H1 (cell line): ENCODE results near the gene GNB1L. TPM values are rescaled to one million over a fixed set of nuclear protein-coding genes. Genes with fewer than 3 reads are reported as not detected.

Experiments used
- CTCF ChIA-PET: fragments of 300-600 bp; sonication (Branson Sonifier 250); formaldehyde crosslinking; loops from one replicate; lab custom pipeline; 2021; ENCODE audit not compliant: partially characterized antibody; lab: Charles Lee
- POLR2A ChIA-PET: fragments of 300-600 bp; sonication (Branson Sonifier 250); formaldehyde crosslinking; loops from one replicate; lab custom pipeline; 2021; ENCODE audit warnings: inconsistent platforms; ENCODE audit not compliant: partially characterized antibody; lab: Charles Lee
- DNase-seq, 2 experiments: peaks; one replicate each; pipeline versions ENCODE4 v3.0.0 to v3.0.0-alpha.2; 2010 to 2022; ENCODE audit warnings: low spot score in 2 of 2, low read depth in 1 of 2, mixed read lengths in 1 of 2
- FAIRE-seq: peaks from 2 replicates; lab custom pipeline; 2011; peaks lifted over from hg19 to GRCh38; lab: Jason Lieb, UNC
- H2AFZ ChIP-seq: 2 replicates; pipeline ENCODE4 v1.8.1; 2012; ENCODE audit warnings: low read length, inconsistent platforms
- H2AK5ac ChIP-seq: 2 replicates; pipeline ENCODE4 v1.6.1; 2013; ENCODE audit warnings: low read depth, low read length
- H2BK120ac ChIP-seq: replicated peaks from 2 replicates; pipeline ENCODE3; 2013; ENCODE audit warnings: low read depth, low read length, inconsistent platforms
- H2BK12ac ChIP-seq: 2 replicates; pipeline ENCODE4 v1.6.1; 2013; ENCODE audit warnings: low read depth, low read length
- H2BK15ac ChIP-seq: 2 replicates; pipeline ENCODE4 v1.6.1; 2013; ENCODE audit warnings: low read length
- H2BK20ac ChIP-seq: 2 replicates; pipeline ENCODE4 v1.6.1; 2013; ENCODE audit warnings: low read length
- H2BK5ac ChIP-seq: 2 replicates; pipeline ENCODE4 v1.6.1; 2013; ENCODE audit warnings: low read depth, low read length
- H3K14ac ChIP-seq: 2 replicates; pipeline ENCODE4 v1.6.1; 2013; ENCODE audit warnings: inconsistent platforms; ENCODE audit not compliant: insufficient read length
- H3K18ac ChIP-seq: 2 replicates; pipeline ENCODE4 v1.6.1; 2013; ENCODE audit warnings: low read length; ENCODE audit errors: extremely low read depth
- H3K23ac ChIP-seq: 2 replicates; pipeline ENCODE4 v1.6.1; 2013; ENCODE audit warnings: inconsistent platforms; ENCODE audit not compliant: insufficient read length
- H3K23me2 ChIP-seq: 2 replicates; pipeline ENCODE4 v1.6.1; 2013; ENCODE audit warnings: low read depth, low read length
- H3K27ac ChIP-seq: 2 replicates; pipeline ENCODE4 v1.6.1; 2011; ENCODE audit warnings: low read depth, low read length, inconsistent platforms
- H3K27me3 ChIP-seq, 4 experiments: replicated peaks in 1 of 4; 1 replicate in 1 of 4; 2 replicates in 3 of 4; pipeline versions ENCODE4 v1.6.1 to v1.8.1; 2011 to 2013; ENCODE audit warnings: low read length in 3 of 4, mild to moderate bottlenecking in 3 of 4, inconsistent platforms in 2 of 4, mixed read lengths in 2 of 4, moderate library complexity in 1 of 4; ENCODE audit not compliant: control insufficient read depth in 3 of 4, insufficient read depth in 3 of 4; ENCODE audit errors: extremely low read depth in 1 of 4
- H3K36me3 ChIP-seq, 4 experiments: 2 replicates each; pipeline versions ENCODE4 v1.6.1 to v1.8.1; 2011 to 2013; ENCODE audit warnings: mild to moderate bottlenecking in 4 of 4, low read length in 3 of 4, moderate library complexity in 2 of 4, control low read depth in 1 of 4, inconsistent platforms in 1 of 4; ENCODE audit not compliant: insufficient read depth in 4 of 4, control insufficient read depth in 2 of 4
- H3K4ac ChIP-seq: replicated peaks from 2 replicates; pipeline ENCODE3; 2013; ENCODE audit warnings: low read length, low read depth, mixed read lengths, inconsistent platforms; ENCODE audit not compliant: insufficient read length
- H3K4me1 ChIP-seq, 4 experiments: replicated peaks in 1 of 4; 1 replicate in 1 of 4; 2 replicates in 3 of 4; pipeline versions ENCODE4 v1.6.1 to v1.8.1; 2011 to 2013; ENCODE audit warnings: low read length in 3 of 4, inconsistent platforms in 2 of 4, mixed read lengths in 1 of 4; ENCODE audit not compliant: insufficient read depth in 4 of 4, control insufficient read depth in 3 of 4
- H3K4me2 ChIP-seq, 2 experiments: 2 replicates each; pipeline versions ENCODE4 v1.6.1 to v1.8.1; 2011 to 2013; ENCODE audit warnings: low read depth in 2 of 2, low read length in 2 of 2, control low read depth in 1 of 2, inconsistent platforms in 1 of 2, mild to moderate bottlenecking in 1 of 2; ENCODE audit not compliant: insufficient read depth in 1 of 2
- H3K4me3 ChIP-seq, 4 experiments: fragments of 200-600, 300-600 bp in 1 of 4; sonication (generic), shearing (Covaris generic), sonication (Bioruptor Twin) in 1 of 4; 2 replicates each; pipeline versions ENCODE4 v1.5.1 to v1.8.1; 2011 to 2016; ENCODE audit warnings: low read length in 4 of 4, low read depth in 3 of 4, control low read depth in 2 of 4, inconsistent platforms in 2 of 4, mild to moderate bottlenecking in 2 of 4, mixed read lengths in 1 of 4, moderate library complexity in 1 of 4; ENCODE audit not compliant: insufficient read depth in 2 of 4; ENCODE audit errors: extremely low read depth in 1 of 4
- H3K56ac ChIP-seq: replicated peaks from 2 replicates; pipeline ENCODE3; 2013; ENCODE audit warnings: low read depth, mild to moderate bottlenecking, mixed read lengths, low read length, inconsistent platforms; ENCODE audit not compliant: insufficient read length
- H3K79me1 ChIP-seq: 2 replicates; pipeline ENCODE4 v1.6.1; 2013; ENCODE audit warnings: low read depth, low read length, control low read depth
- H3K79me2 ChIP-seq, 2 experiments: 2 replicates each; pipeline versions ENCODE4 v1.6.1 to v1.8.1; 2012 to 2013; ENCODE audit warnings: low read length in 2 of 2, mild to moderate bottlenecking in 2 of 2, inconsistent platforms in 1 of 2; ENCODE audit not compliant: insufficient read depth in 2 of 2, control insufficient read depth in 1 of 2
- H3K9ac ChIP-seq, 4 experiments: replicated peaks in 1 of 4; 1 replicate in 1 of 4; 2 replicates in 3 of 4; pipeline versions ENCODE4 v1.6.1 to v1.8.1; 2011 to 2013; ENCODE audit warnings: low read depth in 3 of 4, low read length in 3 of 4, control low read depth in 2 of 4, mild to moderate bottlenecking in 2 of 4, moderate library complexity in 2 of 4, inconsistent platforms in 1 of 4; ENCODE audit errors: extremely low read depth in 1 of 4
- H3K9me3 ChIP-seq, 2 experiments: 2 replicates each; pipeline versions ENCODE4 v1.6.1 to v1.8.1; 2012 to 2013; ENCODE audit warnings: mild to moderate bottlenecking in 2 of 2, moderate library complexity in 2 of 2, control low read depth in 1 of 2, inconsistent platforms in 1 of 2, low read depth in 1 of 2, low read length in 1 of 2, mixed read lengths in 1 of 2; ENCODE audit not compliant: insufficient read depth in 2 of 2
- H4K20me1 ChIP-seq, 2 experiments: replicated peaks in 1 of 2; 2 replicates each; pipeline versions ENCODE3 to v1.8.1; 2011 to 2013; ENCODE audit warnings: inconsistent platforms in 2 of 2, low read length in 2 of 2, mild to moderate bottlenecking in 1 of 2; ENCODE audit not compliant: insufficient read depth in 2 of 2, control insufficient read depth in 1 of 2
- H4K5ac ChIP-seq: 2 replicates; pipeline ENCODE4 v1.6.1; 2013; ENCODE audit warnings: low read length, low read depth, mixed read lengths, inconsistent platforms; ENCODE audit not compliant: insufficient read length
- H4K8ac ChIP-seq: 2 replicates; pipeline ENCODE4 v1.8.0; 2013; ENCODE audit warnings: mild to moderate bottlenecking, moderate library complexity, low read length, inconsistent platforms; ENCODE audit not compliant: insufficient read depth; ENCODE audit errors: extremely low read depth
- H4K91ac ChIP-seq: replicated peaks from 2 replicates; pipeline ENCODE3; 2013; ENCODE audit warnings: low read length, mixed read lengths, inconsistent platforms; ENCODE audit not compliant: insufficient read length
- ASH2L ChIP-seq: fragments of 200-600, 300-600 bp; sonication (generic); IDR thresholded peaks from one replicate; pipeline ENCODE4 v1.7.1; 2017; ENCODE audit warnings: low read length
- EP300 ChIP-seq, 2 experiments: IDR thresholded peaks; 1 replicate in 1 of 2; 2 replicates in 1 of 2; pipeline ENCODE4 v1.6.1; 2011 to 2012; ENCODE audit warnings: low read depth in 2 of 2, low read length in 2 of 2, mild to moderate bottlenecking in 2 of 2, borderline replicate concordance in 1 of 2, inconsistent platforms in 1 of 2, moderate library complexity in 1 of 2
- GTF2F1 ChIP-seq: IDR thresholded peaks from 2 replicates; pipeline ENCODE4 v1.6.1; 2012; ENCODE audit warnings: low read depth, low read length, improper control_type of control experiment, borderline replicate concordance
- HDAC6 ChIP-seq: IDR thresholded peaks from one replicate; pipeline ENCODE4 v1.7.1; 2012; ENCODE audit warnings: low read depth, mild to moderate bottlenecking, inconsistent platforms, low read length, moderate library complexity
- JUND ChIP-seq: IDR thresholded peaks from 2 replicates; pipeline ENCODE4 v1.6.1; 2011; ENCODE audit warnings: mild to moderate bottlenecking, improper control_type of control experiment, low read length
- KDM4A ChIP-seq: IDR thresholded peaks from one replicate; pipeline ENCODE4 v1.7.1; 2012; ENCODE audit warnings: low read depth, mild to moderate bottlenecking, moderate library complexity, low read length, inconsistent platforms; ENCODE audit not compliant: severe bottlenecking
- RFX5 ChIP-seq: IDR thresholded peaks from 2 replicates; pipeline ENCODE4 v1.6.1; 2011; ENCODE audit warnings: low read depth, low read length, improper control_type of control experiment, borderline replicate concordance
- SUZ12 ChIP-seq: fragments of 200-600 bp; sonication (generic); IDR thresholded peaks from 2 replicates; pipeline ENCODE4 v1.6.1; 2012; ENCODE audit warnings: mild to moderate bottlenecking, inconsistent platforms, low read length, moderate library complexity, mixed read lengths
- polyA plus RNA-seq, 7 experiments: library from polyadenylated mRNA; depleted of rRNA in 3 of 7; stranded (reverse) in 5 of 7; unstranded in 2 of 7; fragments of >200 nt in 5 of 7; fragments of 200-250 nt in 2 of 7; gene quantifications; 1 replicate in 5 of 7; 2 replicates in 1 of 7; 4 replicates in 1 of 7; pipeline versions ENCODE4 v1.2.1 to v1.2.3, GENCODE V29; 2011 to 2013; ENCODE audit warnings: missing spikeins in 2 of 7, mixed read lengths in 2 of 7
- total RNA-seq: library from RNA; stranded (reverse); fragmentation: NEBNext Ultra II Directional; extraction: Animal tissue kit (Norgen Biotek cat#: 25700); gene quantifications from 2 replicates; pipeline ENCODE4 v1.2.1, GENCODE V29; 2021
- TF ChIP-seq, protein P1 (sequence below), 3 experiments: IDR thresholded peaks; 1 replicate in 2 of 3; 2 replicates in 1 of 3; pipeline versions ENCODE4 v1.5.1 to v1.6.1; 2011; ENCODE audit warnings: low read length in 3 of 3, mild to moderate bottlenecking in 3 of 3, inconsistent platforms in 2 of 3, low read depth in 1 of 3, moderate library complexity in 1 of 3; ENCODE audit not compliant: insufficient read depth in 1 of 3; ENCODE audit errors: control extremely low read depth in 1 of 3
- TF ChIP-seq, protein P2 (sequence below): IDR thresholded peaks from 2 replicates; pipeline ENCODE4 v1.6.1; 2012; ENCODE audit warnings: inconsistent platforms
- TF ChIP-seq, protein P3 (sequence below): IDR thresholded peaks from 2 replicates; pipeline ENCODE4 v1.6.1; 2011; ENCODE audit warnings: low read length, improper control_type of control experiment

The GNB1L gene
- total and polyA plus RNA-seq, 2 of the 8 experiments (the other 6 are each of a cell fraction or from before 2014, with no cell fraction given): 14.0 to 15.6 TPM

DNA sequence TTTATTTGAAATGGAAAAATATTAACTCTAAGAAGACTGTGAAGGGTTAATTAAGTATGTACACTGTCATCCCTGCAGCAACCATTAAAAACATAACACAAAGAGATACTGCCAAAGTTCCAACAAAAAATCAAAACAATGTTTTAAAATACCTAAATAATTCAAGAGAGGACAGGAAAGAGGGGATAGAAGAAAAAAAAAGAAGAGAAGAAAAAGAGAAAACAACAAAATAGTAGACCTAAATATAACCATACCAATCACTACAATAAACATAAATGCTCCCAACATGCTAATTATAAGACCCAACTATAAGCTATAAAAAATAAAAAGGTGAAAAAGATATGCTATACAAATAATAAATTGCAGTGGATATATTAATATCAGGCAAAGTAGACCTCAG lies 20.1 kb downstream of the GNB1L start:
- FAIRE-seq (no peak), DNase-seq (no peak)
- Histone ChIP-seq H3K23ac (no peak overlapping the region), H2BK15ac (no peak overlapping the region), H3K4me2 (no peak overlapping the region), H3K9ac (no peak overlapping the region), H3K79me2 (no peaks in the 10 kb centered on the region), H3K14ac (no peak overlapping the region), H3K27me3 (no peaks in the 10 kb centered on the region), H4K91ac (no peak overlapping the region), H3K56ac (no peak overlapping the region), H3K23me2 (no peaks in the 10 kb centered on the region), H3K4me3 (no peak overlapping the region), H3K4me1 (no peaks in the 10 kb centered on the region), H4K20me1 (no peaks in the 10 kb centered on the region), H3K36me3 (no peaks in the 10 kb centered on the region), H3K4ac (no peak overlapping the region), H4K8ac (no peak overlapping the region), H2AK5ac (no peak overlapping the region), H2BK120ac (no peak overlapping the region), H2AFZ (no peak overlapping the region), H2BK5ac (no peak overlapping the region), H3K79me1 (no peaks in the 10 kb centered on the region), H2BK12ac (no peak overlapping the region), H3K9me3 (no peaks in the 10 kb centered on the region), H3K18ac (no peak overlapping the region), H3K27ac (no peak overlapping the region), H4K5ac (no peak overlapping the region), H2BK20ac (no peak overlapping the region)
- CTCF ChIA-PET: no interaction called here
- POLR2A ChIA-PET: no interaction called here
- TF ChIP-seq KDM4A (no peak), RFX5 (no peak), JUND (no peak), SUZ12 (no peak), HDAC6 (no peak), GTF2F1 (no peak), ASH2L (no peak), EP300 (IDR thresholded peaks at IDR 0.05; ENCODE audit: borderline replicate concordance in 1 of 2, low read depth in 2 of 2, low read length in 2 of 2) (no peak)
- TF ChIP-seq, protein P1, sequence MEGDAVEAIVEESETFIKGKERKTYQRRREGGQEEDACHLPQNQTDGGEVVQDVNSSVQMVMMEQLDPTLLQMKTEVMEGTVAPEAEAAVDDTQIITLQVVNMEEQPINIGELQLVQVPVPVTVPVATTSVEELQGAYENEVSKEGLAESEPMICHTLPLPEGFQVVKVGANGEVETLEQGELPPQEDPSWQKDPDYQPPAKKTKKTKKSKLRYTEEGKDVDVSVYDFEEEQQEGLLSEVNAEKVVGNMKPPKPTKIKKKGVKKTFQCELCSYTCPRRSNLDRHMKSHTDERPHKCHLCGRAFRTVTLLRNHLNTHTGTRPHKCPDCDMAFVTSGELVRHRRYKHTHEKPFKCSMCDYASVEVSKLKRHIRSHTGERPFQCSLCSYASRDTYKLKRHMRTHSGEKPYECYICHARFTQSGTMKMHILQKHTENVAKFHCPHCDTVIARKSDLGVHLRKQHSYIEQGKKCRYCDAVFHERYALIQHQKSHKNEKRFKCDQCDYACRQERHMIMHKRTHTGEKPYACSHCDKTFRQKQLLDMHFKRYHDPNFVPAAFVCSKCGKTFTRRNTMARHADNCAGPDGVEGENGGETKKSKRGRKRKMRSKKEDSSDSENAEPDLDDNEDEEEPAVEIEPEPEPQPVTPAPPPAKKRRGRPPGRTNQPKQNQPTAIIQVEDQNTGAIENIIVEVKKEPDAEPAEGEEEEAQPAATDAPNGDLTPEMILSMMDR (IDR thresholded peaks at IDR 0.05; ENCODE audit: control extremely low read depth in 1 of 3, insufficient read depth in 1 of 3, low read depth in 1 of 3, low read length in 3 of 3): no peak
- TF ChIP-seq, protein P2, sequence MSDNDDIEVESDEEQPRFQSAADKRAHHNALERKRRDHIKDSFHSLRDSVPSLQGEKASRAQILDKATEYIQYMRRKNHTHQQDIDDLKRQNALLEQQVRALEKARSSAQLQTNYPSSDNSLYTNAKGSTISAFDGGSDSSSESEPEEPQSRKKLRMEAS: no peak
- TF ChIP-seq, protein P3, sequence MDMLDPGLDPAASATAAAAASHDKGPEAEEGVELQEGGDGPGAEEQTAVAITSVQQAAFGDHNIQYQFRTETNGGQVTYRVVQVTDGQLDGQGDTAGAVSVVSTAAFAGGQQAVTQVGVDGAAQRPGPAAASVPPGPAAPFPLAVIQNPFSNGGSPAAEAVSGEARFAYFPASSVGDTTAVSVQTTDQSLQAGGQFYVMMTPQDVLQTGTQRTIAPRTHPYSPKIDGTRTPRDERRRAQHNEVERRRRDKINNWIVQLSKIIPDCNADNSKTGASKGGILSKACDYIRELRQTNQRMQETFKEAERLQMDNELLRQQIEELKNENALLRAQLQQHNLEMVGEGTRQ: no peak
